ENCODE measurements around the gene SBF1. TPM values are rescaled to one million over a fixed set of nuclear protein-coding genes. Genes with fewer than 3 reads are reported as not detected.
A peak's percentile ranks its signal among the peaks of the same experiment; 100 is the strongest.

SBF1 gene
- total and polyA plus RNA-seq, 2 of the 13 experiments (the other 11 are each of a cell fraction or from before 2014, with no cell fraction given), result 31.7 to 40.9 TPM

DNA sequence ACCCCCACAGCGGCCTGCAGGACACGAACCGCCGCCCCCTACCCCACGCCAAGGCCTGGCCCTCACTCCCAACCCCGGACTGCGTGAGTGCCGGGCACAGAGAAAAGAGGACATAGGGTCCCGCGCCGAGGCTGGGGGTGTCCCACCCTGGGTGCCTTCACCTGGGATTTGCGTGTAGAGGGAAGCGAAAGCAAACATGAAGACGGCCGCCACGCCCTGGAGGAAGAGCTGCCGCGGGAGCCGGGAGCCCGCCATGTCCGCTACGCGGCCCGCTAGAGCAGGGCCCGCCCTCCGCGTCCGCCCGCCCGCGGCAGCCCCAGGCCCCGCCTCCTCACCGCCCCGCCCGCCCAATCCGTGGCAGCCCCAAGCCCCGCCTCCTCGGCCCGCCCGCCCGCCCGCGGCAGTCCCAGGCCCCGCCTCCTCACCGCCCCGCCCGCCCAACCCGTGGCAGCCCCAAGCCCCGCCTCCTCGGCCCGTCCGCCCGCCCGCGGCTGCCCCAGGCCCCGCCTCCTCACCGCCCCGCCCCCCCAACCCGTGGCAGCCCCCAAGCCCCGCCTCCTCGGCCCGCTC, 32.7 kb upstream of the SBF1 start, which contains the start of gene LMF2 (continued):
- TF ChIP-seq KAT2B (IDR thresholded peaks at IDR 0.05; ENCODE audit: borderline replicate concordance, low read depth, low read length), result no peak
- no peak for TF ChIP-seq ZFAT (CRISPR knock-in tag; conservative IDR thresholded peaks at IDR 0.05)
- no peak for TF ChIP-seq TOE1 (CRISPR knock-in tag; IDR thresholded peaks at IDR 0.05)
- TF ChIP-seq ZBTB3 (CRISPR knock-in tag; IDR thresholded peaks at IDR 0.05; ENCODE audit: borderline replicate concordance, low read depth), result no peak; the same call in 1 of the 2 replicates
- TF ChIP-seq, protein P1, sequence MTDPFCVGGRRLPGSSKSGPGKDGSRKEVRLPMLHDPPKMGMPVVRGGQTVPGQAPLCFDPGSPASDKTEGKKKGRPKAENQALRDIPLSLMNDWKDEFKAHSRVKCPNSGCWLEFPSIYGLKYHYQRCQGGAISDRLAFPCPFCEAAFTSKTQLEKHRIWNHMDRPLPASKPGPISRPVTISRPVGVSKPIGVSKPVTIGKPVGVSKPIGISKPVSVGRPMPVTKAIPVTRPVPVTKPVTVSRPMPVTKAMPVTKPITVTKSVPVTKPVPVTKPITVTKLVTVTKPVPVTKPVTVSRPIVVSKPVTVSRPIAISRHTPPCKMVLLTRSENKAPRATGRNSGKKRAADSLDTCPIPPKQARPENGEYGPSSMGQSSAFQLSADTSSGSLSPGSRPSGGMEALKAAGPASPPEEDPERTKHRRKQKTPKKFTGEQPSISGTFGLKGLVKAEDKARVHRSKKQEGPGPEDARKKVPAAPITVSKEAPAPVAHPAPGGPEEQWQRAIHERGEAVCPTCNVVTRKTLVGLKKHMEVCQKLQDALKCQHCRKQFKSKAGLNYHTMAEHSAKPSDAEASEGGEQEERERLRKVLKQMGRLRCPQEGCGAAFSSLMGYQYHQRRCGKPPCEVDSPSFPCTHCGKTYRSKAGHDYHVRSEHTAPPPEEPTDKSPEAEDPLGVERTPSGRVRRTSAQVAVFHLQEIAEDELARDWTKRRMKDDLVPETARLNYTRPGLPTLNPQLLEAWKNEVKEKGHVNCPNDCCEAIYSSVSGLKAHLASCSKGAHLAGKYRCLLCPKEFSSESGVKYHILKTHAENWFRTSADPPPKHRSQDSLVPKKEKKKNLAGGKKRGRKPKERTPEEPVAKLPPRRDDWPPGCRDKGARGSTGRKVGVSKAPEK (CRISPR knock-in tag; IDR thresholded peaks at IDR 0.05; ENCODE audit: borderline replicate concordance), result no peak
- TF ChIP-seq ONECUT2 (CRISPR knock-in tag; IDR thresholded peaks at IDR 0.05), result no peak
- TF ChIP-seq HOXA5 (CRISPR knock-in tag; IDR thresholded peaks at IDR 0.05), result 0 out of 2 replicates have a peak, but pooled peaks have one; percentile 50
- TF ChIP-seq ZFP1 (CRISPR knock-in tag; IDR thresholded peaks at IDR 0.05), result no peak
- TF ChIP-seq DPF2 (CRISPR knock-in tag; IDR thresholded peaks at IDR 0.05; ENCODE audit: borderline replicate concordance, low read depth), result no peak
- TF ChIP-seq SAFB2 (CRISPR knock-in tag; IDR thresholded peaks at IDR 0.05; ENCODE audit: borderline replicate concordance, low read depth), result no peak
- TF ChIP-seq ZNF746 (CRISPR knock-in tag; IDR thresholded peaks at IDR 0.05), result no peak
- TF ChIP-seq, protein P2, sequence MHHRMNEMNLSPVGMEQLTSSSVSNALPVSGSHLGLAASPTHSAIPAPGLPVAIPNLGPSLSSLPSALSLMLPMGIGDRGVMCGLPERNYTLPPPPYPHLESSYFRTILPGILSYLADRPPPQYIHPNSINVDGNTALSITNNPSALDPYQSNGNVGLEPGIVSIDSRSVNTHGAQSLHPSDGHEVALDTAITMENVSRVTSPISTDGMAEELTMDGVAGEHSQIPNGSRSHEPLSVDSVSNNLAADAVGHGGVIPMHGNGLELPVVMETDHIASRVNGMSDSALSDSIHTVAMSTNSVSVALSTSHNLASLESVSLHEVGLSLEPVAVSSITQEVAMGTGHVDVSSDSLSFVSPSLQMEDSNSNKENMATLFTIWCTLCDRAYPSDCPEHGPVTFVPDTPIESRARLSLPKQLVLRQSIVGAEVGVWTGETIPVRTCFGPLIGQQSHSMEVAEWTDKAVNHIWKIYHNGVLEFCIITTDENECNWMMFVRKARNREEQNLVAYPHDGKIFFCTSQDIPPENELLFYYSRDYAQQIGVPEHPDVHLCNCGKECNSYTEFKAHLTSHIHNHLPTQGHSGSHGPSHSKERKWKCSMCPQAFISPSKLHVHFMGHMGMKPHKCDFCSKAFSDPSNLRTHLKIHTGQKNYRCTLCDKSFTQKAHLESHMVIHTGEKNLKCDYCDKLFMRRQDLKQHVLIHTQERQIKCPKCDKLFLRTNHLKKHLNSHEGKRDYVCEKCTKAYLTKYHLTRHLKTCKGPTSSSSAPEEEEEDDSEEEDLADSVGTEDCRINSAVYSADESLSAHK (CRISPR knock-in tag; IDR thresholded peaks at IDR 0.05; ENCODE audit: borderline replicate concordance), result no peak
- no peak for TF ChIP-seq MEIS2 (CRISPR knock-in tag; IDR thresholded peaks at IDR 0.05)
- TF ChIP-seq AKAP8 (CRISPR knock-in tag; IDR thresholded peaks at IDR 0.05), result no peak
- 0 out of 2 replicates have a peak, but pooled peaks have one; percentile 32 for TF ChIP-seq ZMAT3 (CRISPR knock-in tag; conservative IDR thresholded peaks at IDR 0.05)
- TF ChIP-seq SIN3A (IDR thresholded peaks at IDR 0.05; ENCODE audit: borderline replicate concordance, low read depth, low read length), result peak; percentile 89; the same call in 1 of the 2 replicates
- TF ChIP-seq, protein P3, sequence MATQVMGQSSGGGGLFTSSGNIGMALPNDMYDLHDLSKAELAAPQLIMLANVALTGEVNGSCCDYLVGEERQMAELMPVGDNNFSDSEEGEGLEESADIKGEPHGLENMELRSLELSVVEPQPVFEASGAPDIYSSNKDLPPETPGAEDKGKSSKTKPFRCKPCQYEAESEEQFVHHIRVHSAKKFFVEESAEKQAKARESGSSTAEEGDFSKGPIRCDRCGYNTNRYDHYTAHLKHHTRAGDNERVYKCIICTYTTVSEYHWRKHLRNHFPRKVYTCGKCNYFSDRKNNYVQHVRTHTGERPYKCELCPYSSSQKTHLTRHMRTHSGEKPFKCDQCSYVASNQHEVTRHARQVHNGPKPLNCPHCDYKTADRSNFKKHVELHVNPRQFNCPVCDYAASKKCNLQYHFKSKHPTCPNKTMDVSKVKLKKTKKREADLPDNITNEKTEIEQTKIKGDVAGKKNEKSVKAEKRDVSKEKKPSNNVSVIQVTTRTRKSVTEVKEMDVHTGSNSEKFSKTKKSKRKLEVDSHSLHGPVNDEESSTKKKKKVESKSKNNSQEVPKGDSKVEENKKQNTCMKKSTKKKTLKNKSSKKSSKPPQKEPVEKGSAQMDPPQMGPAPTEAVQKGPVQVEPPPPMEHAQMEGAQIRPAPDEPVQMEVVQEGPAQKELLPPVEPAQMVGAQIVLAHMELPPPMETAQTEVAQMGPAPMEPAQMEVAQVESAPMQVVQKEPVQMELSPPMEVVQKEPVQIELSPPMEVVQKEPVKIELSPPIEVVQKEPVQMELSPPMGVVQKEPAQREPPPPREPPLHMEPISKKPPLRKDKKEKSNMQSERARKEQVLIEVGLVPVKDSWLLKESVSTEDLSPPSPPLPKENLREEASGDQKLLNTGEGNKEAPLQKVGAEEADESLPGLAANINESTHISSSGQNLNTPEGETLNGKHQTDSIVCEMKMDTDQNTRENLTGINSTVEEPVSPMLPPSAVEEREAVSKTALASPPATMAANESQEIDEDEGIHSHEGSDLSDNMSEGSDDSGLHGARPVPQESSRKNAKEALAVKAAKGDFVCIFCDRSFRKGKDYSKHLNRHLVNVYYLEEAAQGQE (IDR thresholded peaks at IDR 0.05; ENCODE audit: borderline replicate concordance in 1 of 2, low read depth in 1 of 2, low read length in 2 of 2), result no peak; a peak in 1 of 4 replicates
- no peak for TF ChIP-seq ZNF441 (CRISPR knock-in tag; IDR thresholded peaks at IDR 0.05; ENCODE audit: borderline replicate concordance)
- TF ChIP-seq, protein P4, sequence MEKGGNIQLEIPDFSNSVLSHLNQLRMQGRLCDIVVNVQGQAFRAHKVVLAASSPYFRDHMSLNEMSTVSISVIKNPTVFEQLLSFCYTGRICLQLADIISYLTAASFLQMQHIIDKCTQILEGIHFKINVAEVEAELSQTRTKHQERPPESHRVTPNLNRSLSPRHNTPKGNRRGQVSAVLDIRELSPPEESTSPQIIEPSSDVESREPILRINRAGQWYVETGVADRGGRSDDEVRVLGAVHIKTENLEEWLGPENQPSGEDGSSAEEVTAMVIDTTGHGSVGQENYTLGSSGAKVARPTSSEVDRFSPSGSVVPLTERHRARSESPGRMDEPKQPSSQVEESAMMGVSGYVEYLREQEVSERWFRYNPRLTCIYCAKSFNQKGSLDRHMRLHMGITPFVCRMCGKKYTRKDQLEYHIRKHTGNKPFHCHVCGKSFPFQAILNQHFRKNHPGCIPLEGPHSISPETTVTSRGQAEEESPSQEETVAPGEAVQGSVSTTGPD (CRISPR knock-in tag; IDR thresholded peaks at IDR 0.05), result no peak
- no peak for TF ChIP-seq ZNF672 (CRISPR knock-in tag; IDR thresholded peaks at IDR 0.05)

All from HepG2 (cell line).